SK-N-SH treated with all-trans-retinoic acid at 6 μM for 48 hours (cell line): ENCODE results near the gene CCDC180.
"Not testable (repeated sequence)": the region's sequence is repeated elsewhere in the genome, so short reads cannot be mapped to it uniquely, and the experiment has no call there.

Experiments used
- ATAC-seq: fragments of 200-7000 bp; cut with Tn5 transposase; 3 replicates; pipeline ENCODE4 v1.9.1; 2020; ENCODE audit warnings: mild to moderate bottlenecking, moderate library complexity
- ARNTL ChIP-seq: fragments of 450-650 bp; formaldehyde crosslinking; IDR thresholded peaks from 2 replicates; pipeline ENCODE4 v1.5.0; 2020; ENCODE audit warnings: low read depth, mild to moderate bottlenecking, moderate library complexity, borderline replicate concordance
- BACH2 ChIP-seq: fragments of 250-450 bp; sonication (Bioruptor Pico); IDR thresholded peaks from 2 replicates; pipeline ENCODE4 v1.9.0; 2021; ENCODE audit warnings: mild to moderate bottlenecking, borderline replicate concordance
- CREB5 ChIP-seq: fragments of 250-450 bp; sonication (Bioruptor Pico); IDR thresholded peaks from 2 replicates; pipeline ENCODE4 v1.5.1; 2020; ENCODE audit warnings: low read depth, mild to moderate bottlenecking, moderate library complexity
- CSDC2 ChIP-seq: fragments of 250-450 bp; sonication (Bioruptor Pico); IDR thresholded peaks from 2 replicates; pipeline ENCODE4 v1.5.0; 2020; ENCODE audit warnings: mild to moderate bottlenecking, moderate library complexity
- ESRRG ChIP-seq: fragments of 250-450 bp; sonication (Bioruptor Pico); IDR thresholded peaks from 2 replicates; pipeline ENCODE4 v1.6.1; 2021; ENCODE audit warnings: mild to moderate bottlenecking
- GLIS3 ChIP-seq: fragments of 250-450 bp; sonication (Bioruptor Pico); IDR thresholded peaks from 2 replicates; pipeline ENCODE4 v1.5.0; 2020; ENCODE audit warnings: mild to moderate bottlenecking, moderate library complexity
- ISL1 ChIP-seq: fragments of 250-450 bp; sonication (Bioruptor Pico); IDR thresholded peaks from 2 replicates; pipeline ENCODE4 v2.1.2; 2022; ENCODE audit warnings: mild to moderate bottlenecking, moderate library complexity
- OSR1 ChIP-seq: fragments of 250-450 bp; sonication (Bioruptor Pico); IDR thresholded peaks from 2 replicates; pipeline ENCODE4 v1.8.0; 2022; ENCODE audit warnings: moderate library complexity, mild to moderate bottlenecking, inconsistent platforms
- POU6F1 ChIP-seq: fragments of 250-450 bp; sonication (Bioruptor Pico); IDR thresholded peaks from 2 replicates; pipeline ENCODE4 v1.8.0; 2021; ENCODE audit warnings: low read depth, mild to moderate bottlenecking, moderate library complexity, borderline replicate concordance
- PPARA ChIP-seq: fragments of 250-450 bp; sonication (Bioruptor Pico); IDR thresholded peaks from 2 replicates; pipeline ENCODE4 v1.5.0; 2020; ENCODE audit warnings: mild to moderate bottlenecking, borderline replicate concordance
- RARB ChIP-seq: fragments of 250-450 bp; sonication (Bioruptor Pico); IDR thresholded peaks from 2 replicates; pipeline ENCODE4 v1.8.0; 2021; ENCODE audit warnings: mild to moderate bottlenecking, moderate library complexity
- SNAI2 ChIP-seq: fragments of 250-450 bp; sonication (Bioruptor Pico); IDR thresholded peaks from 2 replicates; pipeline ENCODE4 v1.5.0; 2020; ENCODE audit warnings: mild to moderate bottlenecking, moderate library complexity
- TCF4 ChIP-seq: fragments of 250-450 bp; sonication (Bioruptor Pico); IDR thresholded peaks from 2 replicates; pipeline ENCODE4 v1.8.0; 2021; ENCODE audit warnings: mild to moderate bottlenecking, moderate library complexity, borderline replicate concordance
- TOX ChIP-seq: fragments of 250-450 bp; sonication (Bioruptor Pico); IDR thresholded peaks from 2 replicates; pipeline ENCODE4 v1.8.0; 2021; ENCODE audit warnings: mild to moderate bottlenecking, moderate library complexity, borderline replicate concordance
- TSHZ2 ChIP-seq: fragments of 250-450 bp; sonication (Bioruptor Pico); IDR thresholded peaks from 2 replicates; pipeline ENCODE4 v1.5.0; 2020; ENCODE audit warnings: mild to moderate bottlenecking, moderate library complexity
- ZC3H10 ChIP-seq: fragments of 250-450 bp; sonication (Bioruptor Pico); IDR thresholded peaks from 2 replicates; pipeline ENCODE4 v1.5.1; 2021; ENCODE audit warnings: mild to moderate bottlenecking, moderate library complexity
- ZFP3 ChIP-seq: fragments of 250-450 bp; sonication (Bioruptor Pico); IDR thresholded peaks from 2 replicates; pipeline ENCODE4 v1.5.0; 2020; ENCODE audit warnings: mild to moderate bottlenecking, moderate library complexity
- ZFP30 ChIP-seq: fragments of 450-650 bp; formaldehyde crosslinking; IDR thresholded peaks from 2 replicates; pipeline ENCODE4 v1.5.0; 2022; ENCODE audit warnings: mild to moderate bottlenecking, moderate library complexity
- ZNF565 ChIP-seq: fragments of 450-650 bp; formaldehyde crosslinking; conservative IDR thresholded peaks from 2 replicates; pipeline ENCODE4 v1.5.0; 2020; ENCODE audit warnings: low read depth, mild to moderate bottlenecking, moderate library complexity
- ZNF70 ChIP-seq: fragments of 450-650 bp; formaldehyde crosslinking; IDR thresholded peaks from 2 replicates; pipeline ENCODE4 v1.5.0; 2020; ENCODE audit warnings: mild to moderate bottlenecking, moderate library complexity
- ZNF8 ChIP-seq: fragments of 450-650 bp; formaldehyde crosslinking; IDR thresholded peaks from 2 replicates; pipeline ENCODE4 v1.5.0; 2020; ENCODE audit warnings: mild to moderate bottlenecking, moderate library complexity
- TF ChIP-seq, protein P1 (sequence below): fragments of 250-450 bp; sonication (Bioruptor Pico); IDR thresholded peaks from 2 replicates; pipeline ENCODE4 v1.8.0; 2020; ENCODE audit warnings: mild to moderate bottlenecking, moderate library complexity, borderline replicate concordance
- TF ChIP-seq, protein P2 (sequence below): fragments of 250-450 bp; sonication (Bioruptor Pico); IDR thresholded peaks from 2 replicates; pipeline ENCODE4 v1.5.1; 2021; ENCODE audit warnings: mild to moderate bottlenecking, moderate library complexity

The CCDC180 gene

GRCh38 chr9:97332993-97333392, 25.5 kb downstream of the CCDC180 start:
- ATAC-seq = no peak
- no peak for TF ChIP-seq ESRRG
- TF ChIP-seq ZNF70 = no peak
- no peak for TF ChIP-seq ISL1
- TF ChIP-seq GLIS3 = no peak
- no peak for TF ChIP-seq ZNF8 (CRISPR knock-in tag)
- no peak for TF ChIP-seq RARB (CRISPR knock-in tag)
- no peak for TF ChIP-seq ZFP3 (CRISPR knock-in tag)
- TF ChIP-seq, protein P1, sequence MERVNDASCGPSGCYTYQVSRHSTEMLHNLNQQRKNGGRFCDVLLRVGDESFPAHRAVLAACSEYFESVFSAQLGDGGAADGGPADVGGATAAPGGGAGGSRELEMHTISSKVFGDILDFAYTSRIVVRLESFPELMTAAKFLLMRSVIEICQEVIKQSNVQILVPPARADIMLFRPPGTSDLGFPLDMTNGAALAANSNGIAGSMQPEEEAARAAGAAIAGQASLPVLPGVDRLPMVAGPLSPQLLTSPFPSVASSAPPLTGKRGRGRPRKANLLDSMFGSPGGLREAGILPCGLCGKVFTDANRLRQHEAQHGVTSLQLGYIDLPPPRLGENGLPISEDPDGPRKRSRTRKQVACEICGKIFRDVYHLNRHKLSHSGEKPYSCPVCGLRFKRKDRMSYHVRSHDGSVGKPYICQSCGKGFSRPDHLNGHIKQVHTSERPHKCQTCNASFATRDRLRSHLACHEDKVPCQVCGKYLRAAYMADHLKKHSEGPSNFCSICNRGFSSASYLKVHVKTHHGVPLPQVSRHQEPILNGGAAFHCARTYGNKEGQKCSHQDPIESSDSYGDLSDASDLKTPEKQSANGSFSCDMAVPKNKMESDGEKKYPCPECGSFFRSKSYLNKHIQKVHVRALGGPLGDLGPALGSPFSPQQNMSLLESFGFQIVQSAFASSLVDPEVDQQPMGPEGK (CRISPR knock-in tag) = no peak
- no peak for TF ChIP-seq PPARA (CRISPR knock-in tag)
- TF ChIP-seq BACH2 = no peak
- no peak for TF ChIP-seq TSHZ2

GRCh38 chr9:97335622-97336021, 28.2 kb downstream of the CCDC180 start:
- not testable (repeated sequence) for ATAC-seq

GRCh38 chr9:97348871-97349270, 41.4 kb downstream of the CCDC180 start:
- TF ChIP-seq TOX = no peak
- TF ChIP-seq SNAI2 (CRISPR knock-in tag) = no peak
- TF ChIP-seq ARNTL = no peak
- no peak for TF ChIP-seq OSR1
- TF ChIP-seq, protein P2, sequence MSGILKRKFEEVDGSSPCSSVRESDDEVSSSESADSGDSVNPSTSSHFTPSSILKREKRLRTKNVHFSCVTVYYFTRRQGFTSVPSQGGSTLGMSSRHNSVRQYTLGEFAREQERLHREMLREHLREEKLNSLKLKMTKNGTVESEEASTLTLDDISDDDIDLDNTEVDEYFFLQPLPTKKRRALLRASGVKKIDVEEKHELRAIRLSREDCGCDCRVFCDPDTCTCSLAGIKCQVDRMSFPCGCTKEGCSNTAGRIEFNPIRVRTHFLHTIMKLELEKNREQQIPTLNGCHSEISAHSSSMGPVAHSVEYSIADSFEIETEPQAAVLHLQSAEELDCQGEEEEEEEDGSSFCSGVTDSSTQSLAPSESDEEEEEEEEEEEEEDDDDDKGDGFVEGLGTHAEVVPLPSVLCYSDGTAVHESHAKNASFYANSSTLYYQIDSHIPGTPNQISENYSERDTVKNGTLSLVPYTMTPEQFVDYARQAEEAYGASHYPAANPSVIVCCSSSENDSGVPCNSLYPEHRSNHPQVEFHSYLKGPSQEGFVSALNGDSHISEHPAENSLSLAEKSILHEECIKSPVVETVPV (CRISPR knock-in tag) = no peak
- TF ChIP-seq POU6F1 = no peak
- no peak for TF ChIP-seq ZNF70
- no peak for TF ChIP-seq BACH2
- no peak for TF ChIP-seq ZC3H10 (CRISPR knock-in tag)
- TF ChIP-seq CSDC2 (CRISPR knock-in tag) = no peak
- TF ChIP-seq ISL1 = no peak
- TF ChIP-seq ZFP30 (CRISPR knock-in tag) = no peak
- TF ChIP-seq CREB5 (CRISPR knock-in tag) = no peak
- no peak for TF ChIP-seq ZFP3 (CRISPR knock-in tag)
- no peak for TF ChIP-seq RARB (CRISPR knock-in tag)
- TF ChIP-seq PPARA (CRISPR knock-in tag) = no peak
- no peak for TF ChIP-seq ZNF565 (CRISPR knock-in tag)
- TF ChIP-seq, protein P1 (CRISPR knock-in tag) = no peak
- no peak for TF ChIP-seq TCF4 (CRISPR knock-in tag)
- ATAC-seq = no peak
